DMS79 treated with DMSO at 0.1 percent for 48 hours (cell line): ENCODE measurements around the gene RGS6.
A peak's percentile ranks its signal among the peaks of the same experiment; 100 is the strongest.

Experiments used
- DNase-seq: peaks from one replicate; lab custom pipeline; 2025; lab: John Stamatoyannopoulos, UW

The RGS6 gene

DNA sequence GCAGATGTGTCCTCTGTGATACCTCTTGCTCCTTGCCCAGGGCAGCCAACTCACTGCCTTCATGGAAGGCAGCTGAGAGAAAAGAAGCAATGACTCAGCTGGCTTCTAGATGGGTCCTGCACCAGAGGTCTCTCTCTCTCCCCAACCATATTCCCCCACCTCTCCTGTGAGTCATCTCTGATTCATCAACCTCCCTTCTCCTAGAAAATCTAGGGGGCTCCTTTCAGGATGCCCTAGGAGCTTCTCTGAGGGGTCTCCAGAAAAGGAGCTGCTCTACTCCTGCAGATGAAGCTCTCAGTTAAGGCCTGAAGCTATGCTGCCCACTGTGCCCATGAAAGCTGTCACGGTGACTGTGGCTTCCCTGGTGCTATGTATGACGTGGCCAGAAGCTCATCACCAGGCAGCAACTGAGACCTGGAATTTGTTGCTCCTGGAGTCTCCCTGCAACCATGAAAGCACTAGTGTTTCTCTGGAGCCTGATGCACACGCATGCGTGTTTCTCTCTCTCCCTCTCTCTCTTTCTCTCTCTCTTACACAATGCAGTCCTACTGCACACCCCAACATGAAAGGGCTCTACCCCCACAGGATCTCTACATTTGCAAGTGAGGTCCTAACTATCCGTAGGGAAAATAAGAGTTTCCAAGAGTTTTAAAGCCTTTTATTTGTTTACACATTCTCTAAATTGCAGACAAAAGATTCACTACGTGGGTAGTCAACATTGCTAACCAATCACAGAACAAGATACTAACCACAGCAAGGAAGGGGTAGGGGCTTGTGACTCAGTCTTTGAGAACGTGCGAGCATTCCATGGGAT is 676.4 kb downstream of the RGS6 start:
- DNase-seq: no peak

DNA sequence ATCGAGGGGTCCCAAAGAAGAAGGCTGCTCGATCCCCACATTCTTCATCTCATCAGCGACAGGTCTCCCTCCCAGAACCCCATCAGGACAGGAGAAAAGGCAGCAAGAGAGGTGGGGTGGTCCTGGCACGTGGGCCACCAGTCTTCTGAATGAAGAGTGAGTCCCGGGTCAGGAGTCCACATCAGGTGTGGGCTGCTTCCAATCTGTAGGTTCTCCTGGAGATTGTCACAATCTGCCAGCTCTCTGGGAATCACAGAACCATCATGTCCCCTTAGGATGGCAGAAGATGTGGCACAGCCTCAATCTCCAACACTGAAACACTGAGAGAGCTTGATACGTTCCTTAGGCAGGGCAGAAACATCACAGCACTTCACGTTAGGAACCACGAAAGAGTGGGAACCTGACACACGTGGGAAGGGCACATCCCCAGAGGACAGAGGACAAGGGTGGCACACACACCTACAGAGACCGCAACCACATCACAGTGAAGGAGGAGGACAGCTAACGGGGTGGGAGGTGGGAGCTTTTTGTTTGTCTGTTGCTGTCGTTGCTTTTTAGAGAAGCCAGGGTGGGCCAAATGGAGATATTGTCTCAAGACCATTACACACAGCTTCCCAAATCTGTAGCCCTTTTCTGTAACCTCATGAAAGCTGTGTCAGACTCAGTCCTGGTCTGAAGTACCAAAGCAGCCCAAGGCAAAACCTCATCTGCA is 677.1 kb downstream of the RGS6 start:
- DNase-seq: no peak

DNA sequence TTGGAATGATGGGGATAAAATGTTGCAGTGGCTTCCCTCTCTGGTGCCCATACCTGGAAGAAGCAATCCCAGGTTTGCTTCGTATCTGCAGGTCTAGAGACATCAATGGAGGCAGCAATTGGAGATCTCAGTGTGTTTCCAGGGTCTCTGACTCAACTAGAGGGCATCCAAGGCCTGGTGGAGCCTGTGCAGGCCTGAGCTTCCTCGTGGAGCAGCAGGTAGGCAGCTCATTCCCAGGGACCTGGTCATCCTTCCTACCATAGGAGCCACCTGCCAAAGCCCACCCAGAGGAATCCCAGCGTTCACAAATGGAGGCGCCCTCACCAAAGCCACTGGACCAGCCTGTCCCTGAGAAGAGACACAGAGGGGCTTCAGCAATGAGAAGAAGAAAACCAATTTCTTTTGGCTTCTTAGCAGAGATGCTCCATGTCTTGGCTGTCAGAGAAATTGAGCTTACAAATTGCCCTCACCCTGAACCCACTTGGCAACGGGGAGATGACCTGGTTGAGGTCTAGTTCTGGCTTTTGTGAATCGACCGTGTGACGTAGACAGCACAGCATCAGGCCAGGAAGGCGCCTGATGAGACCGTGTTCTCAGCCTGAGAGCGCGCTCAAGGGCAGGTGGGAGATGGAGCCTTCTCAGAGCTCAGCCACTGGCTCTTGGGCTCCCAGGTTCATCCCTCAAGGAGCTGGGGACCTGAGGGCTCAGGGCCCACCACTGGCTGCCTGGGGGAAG is 678.0 kb downstream of the RGS6 start:
- DNase-seq: no peak

DNA sequence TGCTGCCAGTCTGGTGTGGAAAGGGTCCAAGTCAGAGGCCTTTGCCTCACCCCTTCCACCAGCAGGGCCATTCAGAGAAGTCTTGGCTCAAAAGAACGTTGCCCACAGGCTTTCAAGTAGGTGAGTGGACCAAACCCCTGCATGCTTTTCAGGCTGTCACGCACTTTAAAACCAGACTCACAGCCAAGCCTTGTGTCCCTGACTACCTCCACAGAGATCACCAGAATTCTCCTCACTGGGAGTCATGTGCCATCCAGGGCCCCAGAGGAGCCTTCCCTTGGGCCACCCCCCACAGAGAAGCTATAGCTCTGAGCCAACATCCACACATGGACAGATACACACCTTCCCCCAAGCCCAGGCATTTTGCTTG is 678.6 kb downstream of the RGS6 start:
- no peak for DNase-seq

DNA sequence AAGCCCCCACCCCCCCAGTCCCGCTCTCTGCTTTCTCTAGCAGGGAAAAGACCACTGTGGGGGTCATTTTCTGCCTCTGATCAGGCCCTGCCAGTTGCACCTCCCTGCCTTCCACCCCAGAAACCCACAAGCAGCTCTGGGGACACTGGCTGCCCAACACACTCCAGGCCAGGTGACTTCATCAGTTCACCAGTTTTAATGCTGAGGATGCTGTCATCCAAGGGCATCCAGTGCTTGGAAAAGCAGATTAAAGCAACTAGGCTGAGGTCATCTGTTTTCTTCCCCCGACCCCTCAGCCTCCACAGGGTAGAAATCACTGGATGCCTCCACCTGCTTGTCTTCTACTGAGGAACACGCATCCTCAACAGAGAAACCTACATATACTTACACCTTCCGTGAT is 679.3 kb downstream of the RGS6 start:
- DNase-seq: no peak

DNA sequence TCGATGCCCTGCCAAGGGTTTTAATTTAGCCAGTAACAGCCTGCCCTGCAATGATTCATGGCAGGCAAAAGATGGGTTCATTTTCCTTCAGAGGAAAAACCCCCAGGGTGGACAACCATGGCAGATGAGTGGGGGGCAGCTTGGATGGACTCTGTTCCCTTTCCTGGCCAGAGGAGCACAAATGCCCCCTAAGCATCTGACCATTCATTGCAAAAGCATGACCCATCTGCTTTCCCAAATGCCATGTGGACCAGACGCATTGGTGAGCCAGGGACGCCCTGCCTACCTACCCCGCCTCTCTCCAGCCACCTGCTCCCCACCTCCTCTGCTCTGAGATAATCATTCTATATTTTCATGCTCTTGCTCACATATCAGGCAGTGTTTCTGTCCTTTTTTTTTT is 679.8 kb downstream of the RGS6 start:
- no peak for DNase-seq

DNA sequence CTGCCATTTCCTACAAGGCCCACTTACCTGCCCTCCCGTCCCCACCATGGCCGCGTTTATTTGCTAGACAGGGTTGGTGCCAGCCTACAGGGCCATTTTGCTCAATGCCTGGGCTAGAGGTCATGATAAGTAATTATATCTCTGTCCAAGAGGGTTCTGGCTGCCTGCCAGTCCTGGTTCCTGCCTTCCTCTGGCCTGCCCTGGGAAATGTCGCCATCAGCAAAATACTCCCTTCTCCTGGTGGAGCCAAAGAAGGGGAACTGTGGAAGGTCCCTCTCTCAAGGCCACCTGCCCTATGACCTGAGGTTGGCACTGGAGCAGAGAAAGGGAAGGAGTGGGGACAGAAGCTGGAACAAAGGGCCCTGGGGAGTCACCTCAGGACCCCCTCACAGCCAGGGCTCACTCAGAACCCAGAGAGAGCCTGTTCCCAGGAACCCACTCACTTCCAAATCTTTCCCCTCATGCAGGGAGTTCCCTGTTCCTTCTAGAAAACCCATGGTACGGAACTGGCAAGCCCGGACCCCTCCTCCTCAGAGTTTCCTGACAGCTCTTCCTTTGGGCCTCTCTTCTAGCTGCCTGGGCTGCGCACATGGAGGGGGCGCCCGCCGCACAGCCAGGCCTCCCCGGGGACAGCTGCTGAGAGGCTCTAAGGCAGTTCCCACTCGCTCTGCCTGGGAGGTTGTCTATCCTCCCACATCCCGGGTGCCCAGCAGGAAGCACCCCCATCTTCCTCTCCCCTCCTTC is 681.2 kb downstream of the RGS6 start:
- peak; percentile 59 for DNase-seq

DNA sequence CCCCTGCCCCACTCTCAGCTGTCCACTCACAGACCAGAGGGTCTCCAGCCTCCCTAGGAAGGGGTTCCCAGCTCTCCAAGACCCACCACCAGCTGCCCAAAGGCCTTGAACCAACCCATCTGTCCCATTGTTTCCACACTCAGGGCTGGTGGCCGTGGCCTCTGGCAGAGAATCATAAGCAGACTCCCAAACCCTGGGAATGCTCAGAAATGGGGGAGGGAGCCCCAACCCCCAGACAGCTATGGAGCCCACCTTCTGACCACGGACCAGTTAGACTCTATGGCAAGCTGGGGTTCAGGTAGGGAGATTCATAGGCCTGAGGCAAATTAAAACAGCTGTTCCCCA is 681.7 kb downstream of the RGS6 start:
- DNase-seq: no peak

DNA sequence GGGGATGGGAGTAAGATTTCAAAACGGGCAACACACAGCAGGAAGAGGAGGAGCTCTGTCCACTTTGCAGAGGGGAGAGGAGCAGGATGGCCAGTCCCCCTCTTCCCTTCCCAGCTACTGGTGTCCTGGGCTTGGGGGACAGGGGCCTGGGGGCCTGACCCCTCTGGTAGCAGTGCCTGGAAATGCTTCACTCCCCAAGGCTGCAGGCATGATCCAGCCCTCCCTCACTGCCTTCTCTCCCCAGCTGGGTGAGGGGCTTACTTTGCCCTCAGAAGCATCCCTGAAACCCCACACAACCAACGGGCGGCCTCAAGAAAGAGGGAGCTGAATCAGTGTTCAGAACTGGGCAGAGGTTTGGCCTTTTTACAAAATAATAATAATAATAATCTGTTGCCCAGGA is 682.1 kb downstream of the RGS6 start:
- no peak for DNase-seq

DNA sequence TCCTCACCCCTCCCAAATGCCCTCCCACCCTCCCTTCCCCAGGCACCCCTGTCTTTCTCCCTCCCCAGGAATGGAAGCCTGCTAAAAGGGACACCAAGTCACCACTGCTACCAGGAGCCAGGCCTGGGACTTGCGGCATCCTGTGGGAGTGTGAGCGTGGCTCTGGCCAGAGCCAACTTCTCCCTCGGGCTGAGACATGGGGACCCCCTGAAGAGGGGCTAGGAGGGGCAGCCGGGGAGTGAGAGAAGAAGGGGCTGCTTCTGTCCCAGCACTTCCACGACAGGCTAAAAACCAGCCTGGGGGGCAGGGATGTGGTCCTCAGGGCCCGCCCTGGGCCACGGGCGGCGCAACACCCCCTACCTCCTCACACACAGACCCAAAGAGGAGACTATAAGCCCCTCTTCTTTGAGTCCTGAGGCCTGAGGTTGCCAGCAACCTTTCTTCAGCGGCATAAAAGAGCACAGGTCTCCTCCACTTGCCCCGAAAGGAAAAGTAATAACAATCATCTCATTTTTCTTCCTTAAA is 682.7 kb downstream of the RGS6 start:
- no peak for DNase-seq

DNA sequence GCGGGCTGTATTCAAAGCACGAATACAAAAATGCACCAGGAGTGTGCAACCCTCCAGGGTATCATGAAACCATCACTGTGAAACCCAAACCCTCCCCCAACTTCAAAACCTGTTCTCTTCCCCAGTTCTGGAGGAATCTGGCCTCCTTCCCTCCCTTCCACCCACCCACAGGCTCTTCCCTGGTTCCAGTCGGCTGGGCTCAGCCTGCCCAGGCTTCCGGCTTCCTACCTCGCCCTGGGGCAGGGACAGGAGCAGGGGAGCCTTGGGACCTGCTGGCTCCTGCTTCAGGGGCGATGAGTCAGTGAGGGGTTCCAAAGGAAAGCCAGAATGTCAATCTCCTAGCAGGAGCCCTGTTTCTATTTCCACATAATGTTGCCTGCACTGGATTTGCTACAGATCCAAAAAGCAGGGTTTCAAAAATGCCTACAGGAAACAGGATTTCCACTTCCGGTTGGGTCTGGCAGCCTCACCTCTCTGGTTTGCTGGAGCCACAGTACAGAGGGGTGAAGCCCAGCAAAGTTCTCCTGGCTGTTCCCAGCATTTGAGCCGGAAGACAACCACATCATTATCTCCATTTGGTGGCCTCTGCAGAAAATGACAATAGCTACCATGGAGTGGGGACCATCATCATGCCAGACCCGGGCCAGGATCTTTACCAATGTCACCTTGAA is 683.4 kb downstream of the RGS6 start:
- DNase-seq: no peak
